ENCODE results near the gene PHEX.

GRCh38 chrX:22276781-22277180, 244.7 kb downstream of the PHEX start:
- TF ChIP-seq CTCF (IDR thresholded peaks at IDR 0.05), result no peak
- TF ChIP-seq POLR2A (IDR thresholded peaks at IDR 0.05), result no peak
